Stomach (tissue), 4 donors: Measurements from ENCODE around the gene ARID5B.

ENCODE experiments used
- CTCF ChIP-seq, 7 experiments: fragments of 450-650 bp in 4 of 7; fragments of 200-600 bp in 3 of 7; sonication (generic) in 3 of 7; IDR thresholded peaks; one replicate each; pipeline ENCODE4 v1.5.1; 2016 to 2019; ENCODE audit warnings: antibody characterized with exemption in 7 of 7, control low read depth in 2 of 7, mild to moderate bottlenecking in 1 of 7
- POLR2A ChIP-seq, 4 donors: fragments of 450-650 bp; IDR thresholded peaks; one replicate each; pipeline ENCODE4 v1.6.1; 2016; ENCODE audit warnings: antibody characterized with exemption in 4 of 4, control low read depth in 2 of 4, mild to moderate bottlenecking in 1 of 4, moderate library complexity in 1 of 4
- POLR2AphosphoS5 ChIP-seq, 3 donors: sonication (generic); formaldehyde crosslinking; IDR thresholded peaks; one replicate each; pipeline ENCODE4 v1.6.1; 2016; ENCODE audit warnings: antibody characterized with exemption in 3 of 3

DNA sequence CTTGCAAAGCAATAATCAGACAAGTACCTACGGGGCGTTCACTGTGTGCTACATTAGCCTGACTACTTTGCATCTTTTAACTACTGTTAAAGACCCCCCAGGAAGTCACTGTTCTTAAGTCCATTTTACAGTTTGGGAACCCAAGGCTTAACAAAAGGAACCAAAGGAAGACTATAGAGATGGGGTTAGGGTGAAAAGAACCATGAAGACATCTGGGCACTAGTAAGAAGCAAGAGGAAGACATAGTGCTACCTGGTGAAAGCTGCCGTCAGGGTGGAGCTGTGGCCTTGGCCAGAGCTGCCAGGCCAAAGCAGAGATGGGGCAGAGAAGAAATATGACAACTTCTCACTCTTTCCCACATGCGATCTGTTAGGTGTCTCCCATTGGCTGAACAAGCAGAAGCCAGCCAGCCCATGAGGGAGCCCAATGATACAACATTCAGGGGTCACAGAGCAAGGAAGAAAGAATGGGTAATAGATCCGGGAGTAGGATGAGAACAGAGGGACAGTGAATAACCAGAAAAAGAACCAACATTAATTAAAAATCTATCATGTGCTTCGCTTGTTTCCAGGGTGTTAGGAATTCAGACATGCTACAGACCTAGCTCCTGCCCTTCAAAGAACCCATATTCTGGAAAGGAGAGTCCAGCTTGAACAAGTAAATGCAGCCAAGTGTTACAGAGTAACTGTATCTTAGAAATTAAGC lies 85.4 kb downstream of the ARID5B start:
- TF ChIP-seq POLR2A (IDR thresholded peaks at IDR 0.05) (no peak), CTCF (IDR thresholded peaks at IDR 0.05) (no peak), POLR2AphosphoS5 (IDR thresholded peaks at IDR 0.05) (no peak)
